GM18505 (cell line): Measurements from ENCODE around the gene P3H1.
"Not testable (repeated sequence)": the region's sequence is repeated elsewhere in the genome, so short reads cannot be mapped to it uniquely, and the experiment has no call there.

Source experiments
- ATAC-seq: cut with Tn5 transposase; IDR thresholded peaks from one replicate; pipeline ENCODE4 v1.9.1; 2021; ENCODE audit not compliant: unreplicated experiment
- POLR2A ChIP-seq: IDR thresholded peaks from 4 replicates; pipeline ENCODE4 v1.6.1; 2011; ENCODE audit warnings: borderline replicate concordance; ENCODE audit not compliant: insufficient read depth, insufficient read length; ENCODE audit errors: extremely low read depth

P3H1 gene

DNA sequence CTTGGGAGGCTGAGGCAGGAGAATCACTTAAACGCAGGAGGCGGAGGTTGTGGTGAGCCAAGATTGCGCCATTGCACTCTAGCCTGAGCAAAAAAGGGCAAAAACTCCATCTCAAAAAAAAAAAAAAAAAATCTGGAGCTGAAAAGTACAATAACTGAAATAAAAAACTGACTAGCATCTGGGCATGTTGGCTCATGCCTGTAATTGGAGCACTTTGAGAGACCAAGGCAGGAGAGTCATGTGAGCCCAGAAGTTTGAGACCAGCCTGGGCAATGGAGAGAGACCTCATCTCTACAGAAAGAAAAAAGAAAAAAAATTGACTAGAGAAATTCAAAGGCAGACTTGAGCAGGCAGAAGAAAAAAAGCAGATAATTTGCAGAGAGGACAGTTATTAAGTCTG, 44.9 kb downstream of the P3H1 start:
- TF ChIP-seq POLR2A, result no peak
- no peak for ATAC-seq

- no peak for ATAC-seq
These were observed 46.0 kb downstream of the P3H1 start for GRCh38 chr1:42720868-42721267.

GRCh38 chr1:42714441-42714840, 52.4 kb downstream of the P3H1 start:
- ATAC-seq, result not testable (repeated sequence)

More at GRCh38 chr1:42720868-42721267, 46.0 kb downstream of the P3H1 start:
- no peak for TF ChIP-seq POLR2A

- ATAC-seq, result no peak
- no peak for TF ChIP-seq POLR2A
These were observed 53.5 kb downstream of the P3H1 start for GRCh38 chr1:42713293-42713692.

DNA sequence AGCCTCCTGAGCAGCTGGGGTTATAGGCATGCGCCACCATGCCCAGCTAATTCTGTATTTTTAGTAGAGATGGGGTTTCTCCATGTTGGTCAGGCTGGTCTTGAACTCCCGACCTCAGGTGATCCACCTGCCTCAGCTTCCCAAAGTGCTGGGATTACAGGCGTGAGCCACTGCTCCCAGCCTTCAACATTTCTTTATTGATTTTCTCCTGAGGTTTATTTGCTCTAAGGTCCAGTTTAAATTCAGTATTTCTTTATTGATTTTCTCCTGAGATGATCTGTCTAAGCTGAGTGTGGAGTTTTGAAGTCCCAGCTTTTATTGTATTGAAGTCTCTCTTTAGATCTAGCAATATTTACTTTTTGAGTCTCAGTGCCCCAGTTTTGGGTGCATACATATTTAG, 54.0 kb downstream of the P3H1 start:
- ATAC-seq, result not testable (repeated sequence)

GRCh38 chr1:42703888-42704464, 62.9 kb downstream of the P3H1 start:
- no peak for ATAC-seq
- TF ChIP-seq POLR2A, result no peak

DNA sequence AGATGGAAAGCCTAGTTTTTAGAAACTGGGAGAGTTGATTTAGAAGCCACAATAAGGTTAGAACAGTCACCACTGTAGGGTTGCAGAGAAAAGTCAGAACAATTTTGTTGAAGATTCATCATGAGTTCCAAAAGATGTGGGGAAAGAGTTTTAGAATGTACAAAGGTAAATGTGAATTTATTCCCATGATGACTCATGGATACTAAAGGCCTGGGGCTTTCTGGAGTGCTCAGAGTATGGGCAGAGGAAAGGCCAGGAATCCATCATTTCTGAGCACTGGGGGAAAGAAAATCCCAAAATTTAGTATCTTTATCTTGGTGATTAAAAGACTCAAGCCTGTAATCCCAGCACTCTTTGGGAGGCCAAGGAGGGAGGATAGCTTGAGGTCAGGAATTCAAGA, 66.8 kb downstream of the P3H1 start:
- no peak for TF ChIP-seq POLR2A
- no peak for ATAC-seq

GRCh38 chr1:42698081-42698813, 68.6 kb downstream of the P3H1 start:
- no peak for ATAC-seq
- no peak for TF ChIP-seq POLR2A
